Activated T-cell treated with anti-CD3 and anti-CD28 coated beads, Interleukin-2, amount 50 U/mL, for 4 hours (primary cell): ENCODE measurements around the gene ITGB3. TPM values are rescaled to one million over a fixed set of nuclear protein-coding genes. Genes with fewer than 3 reads are reported as not detected.

ENCODE experiments used
- ATAC-seq, 2 donors: fragments of 200-7000 bp; cut with Tn5 transposase; one replicate each; pipeline ENCODE4 v1.10.0; 2021
- DNase-seq: peaks from one replicate; pipeline ENCODE4 v3.0.0-alpha.2; 2020
- H3K27me3 Mint-ChIP-seq: one replicate; pipeline ENCODE4 v1.8.0; 2021; ENCODE audit warnings: low read depth, mixed read lengths
- H3K36me3 Mint-ChIP-seq: one replicate; pipeline ENCODE4 v1.8.0; 2022; ENCODE audit warnings: mixed read lengths; ENCODE audit not compliant: insufficient read depth
- H3K4me1 Mint-ChIP-seq: one replicate; pipeline ENCODE4 v1.8.0; 2021; ENCODE audit warnings: low read depth, mixed read lengths
- H3K4me3 Mint-ChIP-seq: one replicate; pipeline ENCODE4 v1.8.0; 2021; ENCODE audit warnings: mild to moderate bottlenecking, moderate library complexity, mixed read lengths
- H3K9me3 Mint-ChIP-seq: one replicate; pipeline ENCODE4 v1.8.0; 2021; ENCODE audit warnings: mixed read lengths
- total RNA-seq, 3 donors: library from RNA; stranded (reverse); gene quantifications; one replicate each; pipeline ENCODE4 v1.2.1, GENCODE V29; 2021

Gene ITGB3
- total RNA-seq, 3 donors from 2014 or later = 0.08 to 0.20 (median 0.11) TPM

DNA sequence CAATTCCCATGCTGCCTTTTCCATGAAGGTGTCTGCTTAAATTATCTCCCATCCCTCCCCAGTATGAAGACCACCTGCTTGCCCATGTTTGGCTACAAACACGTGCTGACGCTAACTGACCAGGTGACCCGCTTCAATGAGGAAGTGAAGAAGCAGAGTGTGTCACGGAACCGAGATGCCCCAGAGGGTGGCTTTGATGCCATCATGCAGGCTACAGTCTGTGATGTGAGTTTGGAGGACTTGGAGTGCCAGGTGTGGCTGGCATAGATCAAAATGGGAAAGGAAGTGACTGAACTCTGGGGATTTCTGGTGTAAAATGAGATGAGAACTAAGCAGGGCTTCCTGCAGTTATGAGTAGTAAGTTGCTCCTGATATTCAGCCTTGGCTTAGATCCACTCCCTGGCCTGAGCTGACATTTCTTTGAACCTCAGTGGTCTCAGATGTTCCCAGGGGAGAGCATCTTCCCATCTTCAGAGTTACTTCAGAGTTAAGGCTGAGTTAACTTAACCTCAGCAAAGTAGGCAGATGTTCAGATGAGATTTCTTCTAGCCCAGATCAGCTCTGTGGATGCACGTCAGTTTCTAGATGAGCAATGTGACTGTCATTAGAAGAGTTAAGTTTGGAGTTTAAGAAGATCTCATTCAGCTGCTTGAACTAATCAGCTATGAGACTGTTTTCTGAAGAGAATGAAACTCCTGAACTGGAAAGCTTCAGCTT is 32.7 kb downstream of the ITGB3 start:
- DNase-seq (no peak), ATAC-seq (no peak)
- Mint-ChIP-seq H3K27me3 (peaks cover 7% of the 10 kb centered on the region), H3K4me1 (peaks cover 2% of the 10 kb centered on the region), H3K9me3 (no peaks in the 10 kb centered on the region), H3K36me3 (no peaks in the 10 kb centered on the region), H3K4me3 (no peak overlapping the region)

DNA sequence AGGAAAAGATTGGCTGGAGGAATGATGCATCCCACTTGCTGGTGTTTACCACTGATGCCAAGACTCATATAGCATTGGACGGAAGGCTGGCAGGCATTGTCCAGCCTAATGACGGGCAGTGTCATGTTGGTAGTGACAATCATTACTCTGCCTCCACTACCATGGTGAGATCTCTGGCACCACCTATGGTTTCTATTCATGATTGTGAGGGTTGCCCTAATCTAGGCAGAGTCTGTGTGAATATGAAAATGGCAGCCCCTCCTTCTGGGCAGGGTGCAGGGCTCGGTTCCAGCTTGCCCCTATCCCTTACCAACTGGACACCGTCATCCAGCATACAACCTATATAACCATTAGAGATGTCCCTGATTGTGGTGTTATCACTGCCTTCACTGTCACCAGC is 33.4 kb downstream of the ITGB3 start:
- no peaks in the 10 kb centered on the region for H3K9me3 Mint-ChIP-seq
- no peak overlapping the region for H3K4me3 Mint-ChIP-seq
- H3K27me3 Mint-ChIP-seq = peaks cover 7% of the 10 kb centered on the region
- DNase-seq (no peak), ATAC-seq (no peak)
- no peaks in the 10 kb centered on the region for H3K36me3 Mint-ChIP-seq
- H3K4me1 Mint-ChIP-seq = peaks cover 2% of the 10 kb centered on the region

- H3K36me3 Mint-ChIP-seq = no peaks in the 10 kb centered on the region
- DNase-seq = no peak
- no peaks in the 10 kb centered on the region for H3K9me3 Mint-ChIP-seq
- ATAC-seq = no peak
- peaks cover 7% of the 10 kb centered on the region for H3K27me3 Mint-ChIP-seq
- no peak overlapping the region for H3K4me3 Mint-ChIP-seq
- H3K4me1 Mint-ChIP-seq = peaks cover 2% of the 10 kb centered on the region
Measured at GRCh38 chr17:47287639-47288038, 34.0 kb downstream of the ITGB3 start.

DNA sequence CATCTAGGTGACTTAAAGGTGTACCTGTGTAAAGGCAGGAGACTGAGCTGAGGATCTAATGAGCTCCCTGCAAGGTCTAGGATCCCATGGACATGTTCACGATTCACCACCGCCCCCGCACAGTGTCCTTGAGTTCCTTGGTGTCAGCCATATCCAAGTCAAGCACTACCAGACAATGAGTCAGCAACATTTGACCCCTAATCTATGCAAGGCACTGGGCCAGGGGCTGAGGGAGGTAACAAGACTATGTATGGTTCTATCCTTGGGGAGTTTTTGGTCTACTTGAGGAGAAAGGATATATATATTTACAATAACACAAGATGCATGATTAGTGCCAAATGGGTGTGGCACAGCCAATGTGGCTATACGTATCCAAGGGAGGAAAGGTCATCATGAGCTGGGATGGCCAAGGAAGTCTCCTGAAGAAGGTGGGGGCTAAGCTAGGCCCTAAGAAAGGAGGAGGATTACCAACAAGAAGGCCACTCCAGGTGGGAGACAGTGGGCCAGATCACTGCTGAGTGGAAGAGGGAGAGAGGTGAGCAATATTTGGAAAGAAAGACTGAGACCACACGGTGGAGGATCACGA is 35.0 kb downstream of the ITGB3 start:
- H3K4me1 Mint-ChIP-seq = peaks cover 2% of the 10 kb centered on the region
- H3K36me3 Mint-ChIP-seq = no peaks in the 10 kb centered on the region
- H3K27me3 Mint-ChIP-seq = peaks cover 7% of the 10 kb centered on the region
- ATAC-seq (no peak), DNase-seq (no peak)
- H3K9me3 Mint-ChIP-seq = no peaks in the 10 kb centered on the region
- H3K4me3 Mint-ChIP-seq = no peak overlapping the region

DNA sequence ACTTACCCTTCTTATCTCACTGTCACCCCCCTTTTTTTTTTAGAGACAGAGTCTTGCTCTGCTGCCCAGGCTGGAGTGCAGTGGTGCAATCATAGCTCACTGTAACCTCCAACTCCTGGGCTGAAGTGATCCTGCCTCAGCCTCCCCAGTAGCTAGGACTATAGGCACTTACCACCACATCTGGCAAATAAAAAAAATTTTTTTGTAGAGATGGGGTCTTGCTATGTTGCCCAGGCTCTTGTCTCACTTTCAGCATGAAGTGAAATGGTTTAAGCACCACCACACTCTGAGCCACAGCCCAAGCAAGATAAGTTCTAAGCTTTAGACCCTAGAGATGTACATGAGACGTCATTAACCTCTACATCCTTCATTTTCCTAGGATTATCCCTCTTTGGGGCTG is 35.7 kb downstream of the ITGB3 start:
- no peaks in the 10 kb centered on the region for H3K36me3 Mint-ChIP-seq
- DNase-seq (no peak), ATAC-seq (no peak)
- H3K4me1 Mint-ChIP-seq = peaks cover 3% of the 10 kb centered on the region
- H3K4me3 Mint-ChIP-seq = no peak overlapping the region
- no peaks in the 10 kb centered on the region for H3K9me3 Mint-ChIP-seq
- H3K27me3 Mint-ChIP-seq = peaks cover 4% of the 10 kb centered on the region

DNA sequence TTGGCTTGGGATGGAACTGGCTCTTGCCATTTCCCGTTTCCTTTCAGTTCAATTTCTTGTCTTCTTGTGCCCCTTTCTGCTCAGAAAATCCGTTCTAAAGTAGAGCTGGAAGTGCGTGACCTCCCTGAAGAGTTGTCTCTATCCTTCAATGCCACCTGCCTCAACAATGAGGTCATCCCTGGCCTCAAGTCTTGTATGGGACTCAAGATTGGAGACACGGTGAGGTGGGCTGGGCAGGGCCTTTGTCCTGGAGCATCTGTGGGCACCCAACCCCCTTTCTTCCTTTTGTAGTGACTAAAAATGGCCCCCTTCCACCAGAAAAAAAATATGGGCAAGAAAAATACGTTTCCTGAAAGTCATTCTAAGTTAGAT is 37.2 kb downstream of the ITGB3 start:
- no peak for DNase-seq
- Mint-ChIP-seq H3K4me3 (no peak overlapping the region), H3K9me3 (no peaks in the 10 kb centered on the region), H3K36me3 (no peaks in the 10 kb centered on the region), H3K4me1 (peaks cover 3% of the 10 kb centered on the region), H3K27me3 (no peaks in the 10 kb centered on the region)
- ATAC-seq = no peak

DNA sequence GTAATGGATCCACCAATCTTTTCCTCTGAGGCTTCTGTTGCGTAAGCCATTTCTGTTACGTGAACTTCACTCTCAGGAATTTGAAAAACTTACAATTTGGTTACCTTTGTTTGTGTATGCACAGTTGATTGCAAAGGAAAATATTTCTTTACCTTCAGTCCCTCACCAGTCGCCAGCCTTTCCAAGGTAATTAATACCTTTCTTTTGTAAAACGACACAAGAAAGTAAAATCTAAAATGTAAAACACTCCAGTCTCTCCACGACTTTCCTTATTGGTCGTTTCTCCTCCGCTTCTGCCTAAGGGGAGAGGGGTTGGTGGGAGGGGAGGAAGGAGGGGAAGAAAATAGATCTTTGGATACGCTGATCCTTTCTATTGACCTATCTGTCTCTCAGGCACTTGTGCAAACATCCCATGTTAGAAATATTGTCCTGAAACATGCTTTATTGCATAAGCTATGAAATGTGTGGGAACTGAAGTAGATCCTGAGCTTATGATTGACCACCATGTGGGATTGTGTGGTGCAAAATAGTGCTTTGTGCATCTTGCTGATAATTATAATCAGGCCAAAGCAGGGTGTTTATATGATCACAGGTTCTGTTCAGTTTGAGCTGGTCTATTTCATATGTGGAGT is 37.7 kb downstream of the ITGB3 start:
- Mint-ChIP-seq H3K9me3 (no peaks in the 10 kb centered on the region), H3K27me3 (no peaks in the 10 kb centered on the region), H3K4me3 (no peak overlapping the region), H3K36me3 (no peaks in the 10 kb centered on the region), H3K4me1 (peaks cover 3% of the 10 kb centered on the region)
- ATAC-seq (no peak), DNase-seq (no peak)

- H3K4me3 Mint-ChIP-seq = no peak overlapping the region
- H3K4me1 Mint-ChIP-seq = peaks cover 2% of the 10 kb centered on the region
- no peak for ATAC-seq
- no peaks in the 10 kb centered on the region for H3K36me3 Mint-ChIP-seq
- DNase-seq = no peak
- no peaks in the 10 kb centered on the region for H3K9me3 Mint-ChIP-seq
- H3K27me3 Mint-ChIP-seq = no peaks in the 10 kb centered on the region
Measured at GRCh38 chr17:47292206-47292605, 38.6 kb downstream of the ITGB3 start.

- ATAC-seq = no peak
- H3K36me3 Mint-ChIP-seq = no peaks in the 10 kb centered on the region
- no peak for DNase-seq
- H3K9me3 Mint-ChIP-seq = no peaks in the 10 kb centered on the region
- no peak overlapping the region for H3K4me3 Mint-ChIP-seq
- no peaks in the 10 kb centered on the region for H3K27me3 Mint-ChIP-seq
- peaks cover 2% of the 10 kb centered on the region for H3K4me1 Mint-ChIP-seq
Measured at GRCh38 chr17:47295037-47295873, 41.6 kb downstream of the ITGB3 start.

DNA sequence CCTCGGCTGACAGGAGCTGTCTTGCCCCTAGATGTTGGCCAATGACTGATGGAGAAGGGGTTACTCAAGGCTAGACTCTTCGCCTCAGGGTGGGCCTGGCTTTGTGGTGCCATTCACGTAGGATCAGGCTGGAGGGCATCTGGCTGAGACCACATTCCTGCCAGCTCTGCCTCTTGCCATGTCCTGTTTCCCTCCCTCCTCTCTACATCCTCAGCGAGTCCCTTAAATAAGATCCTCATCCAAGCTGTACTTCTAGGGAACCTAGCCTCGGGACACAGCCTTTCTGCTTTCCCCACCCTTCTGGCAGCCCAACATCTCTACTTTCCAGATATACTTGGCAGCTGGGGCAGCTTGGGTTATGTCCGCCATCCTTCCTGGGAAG is 42.2 kb downstream of the ITGB3 start:
- H3K9me3 Mint-ChIP-seq = no peaks in the 10 kb centered on the region
- no peak for ATAC-seq

DNA sequence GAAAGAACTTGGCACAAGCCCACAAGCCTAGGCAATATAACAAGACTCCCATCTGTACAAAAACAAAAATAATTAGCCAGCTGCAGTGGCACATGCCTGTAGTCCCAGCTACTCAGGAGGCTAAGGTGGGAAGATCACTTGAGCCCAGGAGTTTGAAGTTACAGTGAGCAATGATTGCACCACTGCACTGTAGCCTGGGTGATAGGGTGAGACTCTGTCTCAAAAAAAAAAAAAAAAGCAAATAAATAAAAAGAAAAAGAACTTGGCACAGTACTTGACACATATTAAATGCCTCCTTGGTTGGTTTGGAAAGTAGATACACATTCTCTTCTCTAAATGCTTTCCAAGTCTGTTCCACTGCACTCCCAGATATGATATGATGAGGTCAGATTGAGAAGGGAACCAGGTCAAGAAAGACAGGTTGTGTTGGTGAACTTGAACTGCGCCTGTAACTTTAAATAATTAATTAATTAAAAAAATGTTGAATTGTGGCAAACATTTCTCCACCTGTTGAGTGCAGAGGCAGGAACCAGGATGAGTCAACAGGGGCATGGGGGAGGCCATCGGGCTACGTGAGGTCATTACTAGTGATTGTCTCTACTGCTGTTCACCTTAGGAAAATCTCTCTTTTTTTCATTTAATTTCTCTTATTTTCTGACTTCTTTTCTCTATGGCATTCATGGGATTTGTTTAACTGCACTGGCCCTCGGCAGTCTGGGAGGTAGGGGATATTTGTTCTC is 44.2 kb downstream of the ITGB3 start:
- no peak overlapping the region for H3K4me3 Mint-ChIP-seq
- no peak for ATAC-seq
- peaks cover 4% of the 10 kb centered on the region for H3K4me1 Mint-ChIP-seq

More for the DNA sequence above, 42.2 kb downstream of the ITGB3 start:
- Mint-ChIP-seq H3K4me1 (peaks cover 2% of the 10 kb centered on the region), H3K36me3 (no peaks in the 10 kb centered on the region), H3K4me3 (no peak overlapping the region), H3K27me3 (no peaks in the 10 kb centered on the region)
- DNase-seq = no peak

GRCh38 chr17:47298712-47299111 is 45.1 kb downstream of the ITGB3 start:
- Mint-ChIP-seq H3K36me3 (peaks cover 2% of the 10 kb centered on the region), H3K4me3 (no peak overlapping the region), H3K27me3 (no peaks in the 10 kb centered on the region), H3K9me3 (peaks cover 6% of the 10 kb centered on the region), H3K4me1 (peaks cover 4% of the 10 kb centered on the region)
- ATAC-seq (no peak), DNase-seq (no peak)

More for the DNA sequence above, 44.2 kb downstream of the ITGB3 start:
- Mint-ChIP-seq H3K27me3 (no peaks in the 10 kb centered on the region), H3K36me3 (peaks cover 2% of the 10 kb centered on the region), H3K9me3 (peaks cover 6% of the 10 kb centered on the region)
- DNase-seq = no peak

DNA sequence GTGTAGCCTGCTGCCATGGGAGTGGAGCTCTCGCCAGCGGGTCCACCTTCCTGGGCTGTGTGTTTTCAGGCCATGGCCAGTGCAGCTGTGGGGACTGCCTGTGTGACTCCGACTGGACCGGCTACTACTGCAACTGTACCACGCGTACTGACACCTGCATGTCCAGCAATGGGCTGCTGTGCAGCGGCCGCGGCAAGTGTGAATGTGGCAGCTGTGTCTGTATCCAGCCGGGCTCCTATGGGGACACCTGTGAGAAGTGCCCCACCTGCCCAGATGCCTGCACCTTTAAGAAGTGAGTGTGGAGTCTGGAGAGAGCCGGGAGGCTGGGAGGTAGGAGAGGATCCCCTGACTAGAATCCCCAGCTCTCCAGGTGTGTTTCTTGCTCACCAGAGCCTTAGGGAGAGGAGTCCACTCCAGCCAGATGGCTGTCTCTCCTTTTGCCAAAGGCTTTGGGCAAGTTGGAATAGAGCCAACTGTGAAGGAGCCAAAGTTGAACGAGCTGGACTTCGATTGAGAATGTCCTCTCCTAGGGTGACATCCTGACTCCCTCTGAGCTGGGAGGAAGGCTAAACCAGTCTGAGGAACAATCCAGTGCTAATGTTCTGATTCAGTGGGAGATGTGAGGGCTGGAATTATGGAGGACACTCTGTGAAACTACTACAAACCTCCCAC is 45.7 kb downstream of the ITGB3 start:
- H3K4me1 Mint-ChIP-seq = peaks cover 2% of the 10 kb centered on the region
- no peaks in the 10 kb centered on the region for H3K27me3 Mint-ChIP-seq
- DNase-seq (no peak), ATAC-seq (no peak)
- H3K4me3 Mint-ChIP-seq = no peak overlapping the region
- H3K9me3 Mint-ChIP-seq = peaks cover 6% of the 10 kb centered on the region
- H3K36me3 Mint-ChIP-seq = peaks cover 2% of the 10 kb centered on the region
